ENCODE measurements around the gene PCP4L1. TPM values are rescaled to one million over a fixed set of nuclear protein-coding genes. Genes with fewer than 3 reads are reported as not detected.
A peak's percentile ranks its signal among the peaks of the same experiment; 100 is the strongest.

PCP4L1 gene
- total RNA-seq, 1 experiment from 2014 or later = not detected

DNA sequence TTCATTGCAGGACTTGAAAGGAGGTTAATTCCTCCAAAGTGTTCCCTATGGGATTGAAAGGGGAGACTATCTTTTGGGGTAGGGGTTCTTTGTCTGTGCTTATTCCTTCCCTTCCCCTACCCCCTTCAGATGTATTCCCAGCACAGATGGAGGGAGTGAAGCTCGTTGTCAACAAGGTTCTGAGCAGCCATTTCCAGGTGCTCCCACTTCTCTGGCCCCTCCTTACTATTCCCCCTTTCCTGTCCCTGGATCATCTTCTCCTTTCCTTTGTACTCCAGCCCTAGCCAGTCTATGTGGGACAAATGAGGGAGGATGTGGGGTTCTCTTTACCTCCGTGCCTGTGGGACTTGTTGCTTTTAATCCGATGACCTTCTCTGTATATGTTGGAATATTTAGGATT lies 31.8 kb upstream of the PCP4L1 start:
- Histone ChIP-seq H3K9me2 (ENCODE audit: insufficient read depth) (no peaks in the 10 kb centered on the region), H3K9me3 (ENCODE audit: insufficient read depth, low read depth) (no peaks in the 10 kb centered on the region), H3K36me3 (ENCODE audit: low read depth) (no peaks in the 10 kb centered on the region), H3K79me2 (ENCODE audit: low read depth) (no peaks in the 10 kb centered on the region), H3F3A (ENCODE audit: insufficient read depth, low read depth) (peaks cover 3% of the 10 kb centered on the region; the same call in 1 of the 2 replicates), H3K4me1 (replicated peaks; ENCODE audit: insufficient read depth) (peaks cover 16% of the 10 kb centered on the region), H4K20me1 (ENCODE audit: insufficient read depth) (no peaks in the 10 kb centered on the region), H3K4me3 (peak overlapping the region; percentile 83; the same call in 1 of the 2 replicates), H3K4me2 (peak overlapping the region; percentile 91), H3K27ac (no peak overlapping the region), H3K27me3 (ENCODE audit: insufficient read depth, low read depth) (no peaks in the 10 kb centered on the region), H2AFZ (peak overlapping the region; percentile 88)
- CTCF ChIA-PET = interaction anchor here (0.6 to 0.9 kb wide), 3 partner anchors 115 to 1195 kb away, joined by 3 to 4 read pairs (median 3); no protein-coding TSS in a partner anchor
- TF ChIP-seq, protein P1, sequence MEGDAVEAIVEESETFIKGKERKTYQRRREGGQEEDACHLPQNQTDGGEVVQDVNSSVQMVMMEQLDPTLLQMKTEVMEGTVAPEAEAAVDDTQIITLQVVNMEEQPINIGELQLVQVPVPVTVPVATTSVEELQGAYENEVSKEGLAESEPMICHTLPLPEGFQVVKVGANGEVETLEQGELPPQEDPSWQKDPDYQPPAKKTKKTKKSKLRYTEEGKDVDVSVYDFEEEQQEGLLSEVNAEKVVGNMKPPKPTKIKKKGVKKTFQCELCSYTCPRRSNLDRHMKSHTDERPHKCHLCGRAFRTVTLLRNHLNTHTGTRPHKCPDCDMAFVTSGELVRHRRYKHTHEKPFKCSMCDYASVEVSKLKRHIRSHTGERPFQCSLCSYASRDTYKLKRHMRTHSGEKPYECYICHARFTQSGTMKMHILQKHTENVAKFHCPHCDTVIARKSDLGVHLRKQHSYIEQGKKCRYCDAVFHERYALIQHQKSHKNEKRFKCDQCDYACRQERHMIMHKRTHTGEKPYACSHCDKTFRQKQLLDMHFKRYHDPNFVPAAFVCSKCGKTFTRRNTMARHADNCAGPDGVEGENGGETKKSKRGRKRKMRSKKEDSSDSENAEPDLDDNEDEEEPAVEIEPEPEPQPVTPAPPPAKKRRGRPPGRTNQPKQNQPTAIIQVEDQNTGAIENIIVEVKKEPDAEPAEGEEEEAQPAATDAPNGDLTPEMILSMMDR (conservative IDR thresholded peaks at IDR 0.05) = no peak
- TF ChIP-seq EZH2 (IDR thresholded peaks at IDR 0.05; ENCODE audit: low read depth) = no peak
- no peak for DNase-seq
- POLR2A ChIA-PET (ENCODE audit: unreplicated experiment) = no interaction called here
- intact Hi-C loops (cut with micrococcal nuclease; ENCODE audit: unreplicated experiment) = loop anchor here (1.0 to 10.0 kb wide), 3 partner anchors 65 to 538 kb away; partner anchors contain the start of gene ATF6
- TSS peak; percentile 40 for BruUV-seq (replicated peaks)

DNA sequence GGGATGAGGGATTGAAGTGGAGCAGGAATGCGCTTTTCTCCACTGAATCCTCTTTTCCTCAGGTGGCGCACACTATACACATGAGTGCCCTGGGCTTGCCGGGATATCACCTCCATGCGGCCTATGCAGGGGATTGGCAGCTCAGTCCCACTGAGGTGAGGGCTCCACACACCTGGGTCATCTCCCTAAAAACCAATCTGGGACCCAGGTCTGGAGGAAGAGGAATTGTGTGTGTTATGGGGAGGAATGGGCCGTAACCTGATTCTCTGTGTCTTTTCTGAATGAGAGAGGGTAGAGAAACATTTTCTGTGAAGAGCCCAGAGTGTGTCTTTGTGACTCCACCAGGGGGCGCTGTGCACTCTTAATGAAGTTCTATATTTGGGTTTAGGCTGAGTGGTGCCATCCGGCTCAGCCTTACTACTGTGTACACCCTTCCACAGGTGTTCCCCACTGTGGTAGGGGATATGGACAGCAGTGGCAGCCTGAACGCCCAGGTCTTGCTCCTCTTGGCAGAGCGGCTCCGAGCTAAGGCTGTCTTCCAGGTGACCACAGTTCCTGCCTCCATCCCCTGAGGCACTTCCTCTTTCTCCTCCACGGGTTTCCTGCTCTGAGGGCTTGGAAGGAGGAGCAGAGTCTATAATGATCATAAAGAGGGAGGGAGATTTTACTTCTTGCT lies 31.2 kb upstream of the PCP4L1 start:
- peaks cover 16% of the 10 kb centered on the region for H3K4me1 ChIP-seq (replicated peaks; ENCODE audit: insufficient read depth)
- no peaks in the 10 kb centered on the region for H3K27me3 ChIP-seq (ENCODE audit: insufficient read depth, low read depth)
- H3K4me2 ChIP-seq = peak overlapping the region; percentile 91
- TF ChIP-seq EZH2 (IDR thresholded peaks at IDR 0.05; ENCODE audit: low read depth) = no peak
- TF ChIP-seq, protein P1 (conservative IDR thresholded peaks at IDR 0.05) = peak; percentile 95
- POLR2A ChIA-PET (ENCODE audit: unreplicated experiment) = no interaction called here
- H3F3A ChIP-seq (ENCODE audit: insufficient read depth, low read depth) = peaks cover 3% of the 10 kb centered on the region; the same call in 1 of the 2 replicates
- no peaks in the 10 kb centered on the region for H3K9me2 ChIP-seq (ENCODE audit: insufficient read depth)
- H2AFZ ChIP-seq = no peak overlapping the region
- peak overlapping the region; percentile 20; the same call in 1 of the 2 replicates for H3K4me3 ChIP-seq
- BruUV-seq (replicated peaks) = no TSS peak
- peak; percentile 51 to 69 for DNase-seq
- H4K20me1 ChIP-seq (ENCODE audit: insufficient read depth) = no peaks in the 10 kb centered on the region; the same call in 1 of the 2 replicates
- intact Hi-C loops (cut with micrococcal nuclease; ENCODE audit: unreplicated experiment) = loop anchor here (1.0 to 10.0 kb wide), 3 partner anchors 64 to 537 kb away; partner anchors contain the start of gene ATF6
- H3K79me2 ChIP-seq (ENCODE audit: low read depth) = no peaks in the 10 kb centered on the region
- H3K36me3 ChIP-seq (ENCODE audit: low read depth) = no peaks in the 10 kb centered on the region
- no peaks in the 10 kb centered on the region for H3K9me3 ChIP-seq (ENCODE audit: insufficient read depth, low read depth)
- no peak overlapping the region for H3K27ac ChIP-seq
- CTCF ChIA-PET = interaction anchor here (0.6 to 0.9 kb wide), 3 partner anchors 155 to 1195 kb away, joined by 3 to 4 read pairs (median 3); no protein-coding TSS in a partner anchor

DNA sequence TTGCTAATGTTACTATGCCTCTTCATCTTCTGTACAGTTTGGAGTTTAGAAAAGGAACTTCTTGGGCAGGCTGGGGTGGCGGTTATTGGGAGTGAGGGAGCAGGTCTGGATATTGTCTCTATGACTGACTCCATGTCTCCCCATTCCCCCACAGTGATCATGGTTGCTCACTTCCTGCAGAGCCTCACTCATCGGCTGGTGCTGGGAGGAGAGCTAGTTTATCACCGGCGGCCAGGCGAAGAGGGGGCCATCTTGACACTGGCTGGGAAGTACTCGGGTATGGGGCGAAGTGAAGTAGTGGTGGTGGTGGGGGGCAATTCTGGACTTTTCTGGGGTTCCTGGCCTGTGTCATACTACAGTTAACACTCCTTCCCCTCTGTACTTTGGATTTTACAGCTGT lies 30.5 kb upstream of the PCP4L1 start:
- intact Hi-C loops (cut with micrococcal nuclease; ENCODE audit: unreplicated experiment) = loop anchor here (10.0 kb wide), 1 partner anchor 537 kb away; the partner anchor contains the start of gene ATF6
- ChIA-PET POLR2A (ENCODE audit: unreplicated experiment) (no interaction called here), CTCF (no interaction called here)
- TF ChIP-seq EZH2 (IDR thresholded peaks at IDR 0.05; ENCODE audit: low read depth) = no peak
- peak overlapping the region; percentile 91; the same call in 1 of the 2 replicates for H3K4me2 ChIP-seq
- no peak overlapping the region for H3K4me3 ChIP-seq
- H3K27me3 ChIP-seq (ENCODE audit: insufficient read depth, low read depth) = no peaks in the 10 kb centered on the region
- no peaks in the 10 kb centered on the region; the same call in 1 of the 2 replicates for H4K20me1 ChIP-seq (ENCODE audit: insufficient read depth)
- DNase-seq = no peak
- no peak overlapping the region for H3K27ac ChIP-seq
- H3K4me1 ChIP-seq (replicated peaks; ENCODE audit: insufficient read depth) = peaks cover 16% of the 10 kb centered on the region
- H3K9me2 ChIP-seq (ENCODE audit: insufficient read depth) = no peaks in the 10 kb centered on the region
- no peaks in the 10 kb centered on the region for H3K9me3 ChIP-seq (ENCODE audit: insufficient read depth, low read depth)
- no TSS peak for BruUV-seq (replicated peaks)
- no peak overlapping the region for H2AFZ ChIP-seq
- H3K36me3 ChIP-seq (ENCODE audit: low read depth) = no peaks in the 10 kb centered on the region
- no peaks in the 10 kb centered on the region for H3K79me2 ChIP-seq (ENCODE audit: low read depth)
- peaks cover 3% of the 10 kb centered on the region; the same call in 1 of the 2 replicates for H3F3A ChIP-seq (ENCODE audit: insufficient read depth, low read depth)

Data from PC-9 (cell line).